Measurements from ENCODE around the gene PER1. TPM values are rescaled to one million over a fixed set of nuclear protein-coding genes. Genes with fewer than 3 reads are reported as not detected.

PER1 gene
- total and polyA plus RNA-seq, 10 of the 15 experiments (the other 5 are each of a cell fraction or from before 2014, with no cell fraction given), result 0.02 to 25.1 (median 5.4) TPM

DNA sequence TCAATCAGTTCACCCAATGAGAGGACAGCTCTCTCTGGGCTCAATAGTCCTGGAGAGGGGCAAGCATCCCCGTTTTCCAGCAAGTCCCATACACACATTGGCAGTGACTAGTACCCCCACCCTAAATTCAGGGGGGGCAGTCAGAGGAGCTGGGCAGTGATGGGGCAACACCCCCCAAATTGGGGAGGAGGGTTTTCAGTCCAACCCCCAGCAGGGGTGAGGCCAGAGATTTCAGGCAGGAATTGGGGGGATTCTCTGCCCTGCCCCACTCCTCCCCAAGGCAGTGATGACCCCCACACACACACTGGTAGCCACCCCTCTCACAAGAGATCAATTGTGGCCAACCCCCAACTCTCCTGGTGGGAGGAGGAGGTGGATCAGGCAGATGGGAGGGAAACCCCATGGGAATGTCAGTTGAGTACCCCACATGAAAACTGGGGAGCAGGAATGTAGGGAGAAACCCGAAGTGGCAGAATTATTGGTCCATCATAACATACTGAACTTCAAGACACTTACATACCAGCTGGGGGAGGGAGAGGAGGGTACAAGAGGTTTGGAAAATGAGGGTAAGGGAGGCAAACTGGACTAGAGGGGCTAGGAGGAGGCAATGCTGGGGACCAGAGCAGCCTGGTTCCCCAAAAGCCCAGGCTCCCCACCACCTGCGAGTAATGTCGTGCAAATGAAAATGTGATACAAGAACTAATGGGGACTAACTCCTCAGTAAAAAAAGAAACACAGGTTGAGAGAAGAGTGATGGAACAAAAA is 7.4 kb upstream of the PER1 start:
- intact Hi-C loops (cut with micrococcal nuclease; ENCODE audit: unreplicated experiment), result loop anchor here (5.0 kb wide), 1 partner anchor 97 kb away; no protein-coding TSS in a partner anchor
- peaks cover 0 to 5% of the 10 kb centered on the region in 2 experiments; a peak in 1 of 4 replicates for H3K36me3 ChIP-seq (ENCODE audit: control insufficient read depth in 2 of 2, insufficient read depth in 2 of 2, low read length in 1 of 2)
- TF ChIP-seq MYB (IDR thresholded peaks at IDR 0.05; ENCODE audit: borderline replicate concordance, low read depth, low read length) (no peak), KLF5 (IDR thresholded peaks at IDR 0.05; ENCODE audit: partially characterized antibody) (no peak), IKZF2 (IDR thresholded peaks at IDR 0.05) (no peak), HCFC1 (IDR thresholded peaks at IDR 0.05; ENCODE audit: low read length) (no peak), POU2F2 (IDR thresholded peaks at IDR 0.05; ENCODE audit: borderline replicate concordance, low read depth, low read length) (no peak), PML (IDR thresholded peaks at IDR 0.05; ENCODE audit: low read length) (no peak), POLR2A (IDR thresholded peaks at IDR 0.05; ENCODE audit: low read depth, low read length) (no peak), MEF2A (IDR thresholded peaks at IDR 0.05; ENCODE audit: insufficient read depth, low read depth, low read length) (no peak), SUPT20H (IDR thresholded peaks at IDR 0.05; ENCODE audit: borderline replicate concordance, control insufficient read depth, low read depth, low read length) (no peak), ZSCAN29 (IDR thresholded peaks at IDR 0.05) (no peak), BMI1 (IDR thresholded peaks at IDR 0.05; ENCODE audit: borderline replicate concordance) (no peak)
- TF ChIP-seq, protein P1, sequence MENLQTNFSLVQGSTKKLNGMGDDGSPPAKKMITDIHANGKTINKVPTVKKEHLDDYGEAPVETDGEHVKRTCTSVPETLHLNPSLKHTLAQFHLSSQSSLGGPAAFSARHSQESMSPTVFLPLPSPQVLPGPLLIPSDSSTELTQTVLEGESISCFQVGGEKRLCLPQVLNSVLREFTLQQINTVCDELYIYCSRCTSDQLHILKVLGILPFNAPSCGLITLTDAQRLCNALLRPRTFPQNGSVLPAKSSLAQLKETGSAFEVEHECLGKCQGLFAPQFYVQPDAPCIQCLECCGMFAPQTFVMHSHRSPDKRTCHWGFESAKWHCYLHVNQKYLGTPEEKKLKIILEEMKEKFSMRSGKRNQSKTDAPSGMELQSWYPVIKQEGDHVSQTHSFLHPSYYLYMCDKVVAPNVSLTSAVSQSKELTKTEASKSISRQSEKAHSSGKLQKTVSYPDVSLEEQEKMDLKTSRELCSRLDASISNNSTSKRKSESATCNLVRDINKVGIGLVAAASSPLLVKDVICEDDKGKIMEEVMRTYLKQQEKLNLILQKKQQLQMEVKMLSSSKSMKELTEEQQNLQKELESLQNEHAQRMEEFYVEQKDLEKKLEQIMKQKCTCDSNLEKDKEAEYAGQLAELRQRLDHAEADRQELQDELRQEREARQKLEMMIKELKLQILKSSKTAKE (IDR thresholded peaks at IDR 0.05; ENCODE audit: low read depth, poor library complexity, severe bottlenecking), result no peak
- TF ChIP-seq, protein P2, sequence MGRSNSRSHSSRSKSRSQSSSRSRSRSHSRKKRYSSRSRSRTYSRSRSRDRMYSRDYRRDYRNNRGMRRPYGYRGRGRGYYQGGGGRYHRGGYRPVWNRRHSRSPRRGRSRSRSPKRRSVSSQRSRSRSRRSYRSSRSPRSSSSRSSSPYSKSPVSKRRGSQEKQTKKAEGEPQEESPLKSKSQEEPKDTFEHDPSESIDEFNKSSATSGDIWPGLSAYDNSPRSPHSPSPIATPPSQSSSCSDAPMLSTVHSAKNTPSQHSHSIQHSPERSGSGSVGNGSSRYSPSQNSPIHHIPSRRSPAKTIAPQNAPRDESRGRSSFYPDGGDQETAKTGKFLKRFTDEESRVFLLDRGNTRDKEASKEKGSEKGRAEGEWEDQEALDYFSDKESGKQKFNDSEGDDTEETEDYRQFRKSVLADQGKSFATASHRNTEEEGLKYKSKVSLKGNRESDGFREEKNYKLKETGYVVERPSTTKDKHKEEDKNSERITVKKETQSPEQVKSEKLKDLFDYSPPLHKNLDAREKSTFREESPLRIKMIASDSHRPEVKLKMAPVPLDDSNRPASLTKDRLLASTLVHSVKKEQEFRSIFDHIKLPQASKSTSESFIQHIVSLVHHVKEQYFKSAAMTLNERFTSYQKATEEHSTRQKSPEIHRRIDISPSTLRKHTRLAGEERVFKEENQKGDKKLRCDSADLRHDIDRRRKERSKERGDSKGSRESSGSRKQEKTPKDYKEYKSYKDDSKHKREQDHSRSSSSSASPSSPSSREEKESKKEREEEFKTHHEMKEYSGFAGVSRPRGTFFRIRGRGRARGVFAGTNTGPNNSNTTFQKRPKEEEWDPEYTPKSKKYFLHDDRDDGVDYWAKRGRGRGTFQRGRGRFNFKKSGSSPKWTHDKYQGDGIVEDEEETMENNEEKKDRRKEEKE (IDR thresholded peaks at IDR 0.05), result no peak
- TF ChIP-seq, protein P3, sequence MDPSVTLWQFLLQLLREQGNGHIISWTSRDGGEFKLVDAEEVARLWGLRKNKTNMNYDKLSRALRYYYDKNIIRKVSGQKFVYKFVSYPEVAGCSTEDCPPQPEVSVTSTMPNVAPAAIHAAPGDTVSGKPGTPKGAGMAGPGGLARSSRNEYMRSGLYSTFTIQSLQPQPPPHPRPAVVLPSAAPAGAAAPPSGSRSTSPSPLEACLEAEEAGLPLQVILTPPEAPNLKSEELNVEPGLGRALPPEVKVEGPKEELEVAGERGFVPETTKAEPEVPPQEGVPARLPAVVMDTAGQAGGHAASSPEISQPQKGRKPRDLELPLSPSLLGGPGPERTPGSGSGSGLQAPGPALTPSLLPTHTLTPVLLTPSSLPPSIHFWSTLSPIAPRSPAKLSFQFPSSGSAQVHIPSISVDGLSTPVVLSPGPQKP (IDR thresholded peaks at IDR 0.05; ENCODE audit: low read depth, low read length), result no peak
- TF ChIP-seq, protein P4, sequence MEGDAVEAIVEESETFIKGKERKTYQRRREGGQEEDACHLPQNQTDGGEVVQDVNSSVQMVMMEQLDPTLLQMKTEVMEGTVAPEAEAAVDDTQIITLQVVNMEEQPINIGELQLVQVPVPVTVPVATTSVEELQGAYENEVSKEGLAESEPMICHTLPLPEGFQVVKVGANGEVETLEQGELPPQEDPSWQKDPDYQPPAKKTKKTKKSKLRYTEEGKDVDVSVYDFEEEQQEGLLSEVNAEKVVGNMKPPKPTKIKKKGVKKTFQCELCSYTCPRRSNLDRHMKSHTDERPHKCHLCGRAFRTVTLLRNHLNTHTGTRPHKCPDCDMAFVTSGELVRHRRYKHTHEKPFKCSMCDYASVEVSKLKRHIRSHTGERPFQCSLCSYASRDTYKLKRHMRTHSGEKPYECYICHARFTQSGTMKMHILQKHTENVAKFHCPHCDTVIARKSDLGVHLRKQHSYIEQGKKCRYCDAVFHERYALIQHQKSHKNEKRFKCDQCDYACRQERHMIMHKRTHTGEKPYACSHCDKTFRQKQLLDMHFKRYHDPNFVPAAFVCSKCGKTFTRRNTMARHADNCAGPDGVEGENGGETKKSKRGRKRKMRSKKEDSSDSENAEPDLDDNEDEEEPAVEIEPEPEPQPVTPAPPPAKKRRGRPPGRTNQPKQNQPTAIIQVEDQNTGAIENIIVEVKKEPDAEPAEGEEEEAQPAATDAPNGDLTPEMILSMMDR (IDR thresholded peaks at IDR 0.05 in 2 of 3, conservative IDR thresholded peaks at IDR 0.05 in 1 of 3; ENCODE audit: control insufficient read depth in 2 of 3, extremely low read depth in 1 of 3, insufficient read depth in 1 of 3, low read depth in 3 of 3, low read length in 3 of 3), result no peak
- ChIA-PET RAD21 (ENCODE audit: unreplicated experiment) (interaction anchor here (0.8 to 2.4 kb wide), 7 partner anchors 13 to 66 kb away, joined by 3 to 16 read pairs (median 4); partner anchors contain the start of gene HES7), POLR2A (interaction anchor here (1.1 to 2.3 kb wide), 2 partner anchors 22 to 37 kb away, joined by 5 to 11 read pairs; no protein-coding TSS in a partner anchor), CTCF (interaction anchor here (0.6 to 5.3 kb wide), 16 partner anchors 8 to 140 kb away, joined by 3 to 46 read pairs (median 7); partner anchors contain the start of genes ALOXE3 and HES7), SMC1A (ENCODE audit: uncharacterized antibody, unreplicated experiment) (interaction anchor here (0.6 to 2.7 kb wide), 6 partner anchors 21 to 141 kb away, joined by 3 to 15 read pairs (median 6); no protein-coding TSS in a partner anchor)
- H3K79me2 ChIP-seq (ENCODE audit: control insufficient read depth, insufficient read depth, low read length), result peaks cover 26% of the 10 kb centered on the region
- H2AFZ ChIP-seq (ENCODE audit: control insufficient read depth, low read depth, low read length), result no peak overlapping the region
- no peaks in the 10 kb centered on the region for H3K27me3 ChIP-seq (replicated peaks in 1 of 2; ENCODE audit: control insufficient read depth in 2 of 2, insufficient read depth in 2 of 2, low read length in 1 of 2)
- in situ Hi-C loops (cut with MboI), result no loop called here
- no peaks in the 10 kb centered on the region for H4K20me1 ChIP-seq (ENCODE audit: control insufficient read depth, insufficient read depth)
- no peak overlapping the region; the same call in 1 of the 2 replicates for H3K9ac ChIP-seq (ENCODE audit: control insufficient read depth, insufficient read depth, low read length)
- H3K4me3 ChIP-seq, result no peak overlapping the region
- no TSS peak for BruUV-seq (replicated peaks)
- H3K4me1 ChIP-seq (ENCODE audit: control insufficient read depth, insufficient read depth, low read length), result peaks cover 36% of the 10 kb centered on the region
- no peak for FAIRE-seq
- H3K4me2 ChIP-seq (ENCODE audit: control insufficient read depth, insufficient read depth), result no peak overlapping the region; the same call in 1 of the 2 replicates
- DNase-seq (ENCODE audit: low read depth, low spot score), result no peak
- H3K27ac ChIP-seq (ENCODE audit: control insufficient read depth, insufficient read depth), result no peak overlapping the region
- no peaks in the 10 kb centered on the region for H3K9me3 ChIP-seq (replicated peaks; ENCODE audit: control insufficient read depth, insufficient read depth, low read length)
- WGBS (ENCODE audit: insufficient coverage, insufficient replicate concordance, low lambda C conversion rate, missing lambda C conversion rate), result 86% methylated on average over 4 of the region's 4 CpGs
- no peak for ATAC-seq
